GM23338 (cell line): Measurements from ENCODE around the gene LSM3. TPM values are rescaled to one million over a fixed set of nuclear protein-coding genes. Genes with fewer than 3 reads are reported as not detected.

Experiments
- ATAC-seq: fragments of 200-7000 bp; cut with Tn5 transposase; 3 replicates; pipeline ENCODE4 v1.9.1; 2020
- DNase-seq: peaks from one replicate; pipeline ENCODE4 v3.0.0-alpha.2; 2015; ENCODE audit warnings: low spot score
- H2AFZ ChIP-seq: fragments of 200-600 bp; sonication (generic); 2 replicates; pipeline ENCODE4 v1.8.0; 2016; ENCODE audit warnings: antibody characterized with exemption, mild to moderate bottlenecking, moderate library complexity
- H3F3A ChIP-seq: fragments of 200-600 bp; sonication (generic); replicated peaks from 2 replicates; pipeline ENCODE4 v1.8.0; 2017; ENCODE audit warnings: antibody characterized with exemption, mixed run types, low read depth
- H3K27ac ChIP-seq: fragments of 200-600 bp; sonication (generic); 2 replicates; pipeline ENCODE4 v1.6.1; 2016; ENCODE audit warnings: low read depth
- H3K27me3 ChIP-seq: fragments of 200-600 bp; sonication (generic); 2 replicates; pipeline ENCODE4 v1.8.0; 2016; ENCODE audit warnings: mild to moderate bottlenecking, mixed run types, moderate library complexity; ENCODE audit not compliant: insufficient read depth
- H3K36me3 ChIP-seq: fragments of 200-600 bp; sonication (generic); 2 replicates; pipeline ENCODE4 v1.8.0; 2016; ENCODE audit warnings: mild to moderate bottlenecking; ENCODE audit not compliant: insufficient read depth
- H3K4me1 ChIP-seq: fragments of 200-600 bp; sonication (generic); 2 replicates; pipeline ENCODE4 v1.8.0; 2016; ENCODE audit warnings: mild to moderate bottlenecking, moderate library complexity; ENCODE audit not compliant: insufficient read depth
- H3K4me2 ChIP-seq: fragments of 200-600 bp; sonication (generic); 2 replicates; pipeline ENCODE4 v1.7.1; 2017; ENCODE audit warnings: mixed run types
- H3K4me3 ChIP-seq: fragments of 200-600 bp; sonication (generic); 2 replicates; pipeline ENCODE4 v1.6.1; 2016; ENCODE audit warnings: mixed run types
- H3K79me2 ChIP-seq: fragments of 200-600 bp; sonication (generic); replicated peaks from 2 replicates; pipeline ENCODE4 v1.8.0; 2017; ENCODE audit warnings: mild to moderate bottlenecking; ENCODE audit not compliant: insufficient read depth
- H3K9me2 ChIP-seq: fragments of 200-600 bp; sonication (generic); 2 replicates; pipeline ENCODE4 v1.8.0; 2017; ENCODE audit not compliant: insufficient read depth
- H4K20me1 ChIP-seq: fragments of 200-600 bp; sonication (generic); replicated peaks from 2 replicates; pipeline ENCODE4 v1.8.0; 2017; ENCODE audit warnings: mild to moderate bottlenecking; ENCODE audit not compliant: insufficient read depth
- H3K27ac Mint-ChIP-seq: 2 replicates; pipeline ENCODE4 v1.8.0; 2020; ENCODE audit warnings: inconsistent platforms, mild to moderate bottlenecking, moderate library complexity, mixed read lengths
- H3K27me3 Mint-ChIP-seq: 3 replicates; pipeline ENCODE4 v1.8.0; 2022; ENCODE audit warnings: low read depth, mild to moderate bottlenecking, moderate library complexity, mixed read lengths, inconsistent platforms; ENCODE audit not compliant: insufficient read depth, poor library complexity
- H3K36me3 Mint-ChIP-seq: 3 replicates; pipeline ENCODE4 v1.8.0; 2021; ENCODE audit warnings: low read depth, mild to moderate bottlenecking, inconsistent platforms, moderate library complexity, mixed read lengths
- H3K4me1 Mint-ChIP-seq: 3 replicates; pipeline ENCODE4 v1.8.0; 2020; ENCODE audit warnings: mild to moderate bottlenecking, inconsistent platforms, mixed read lengths
- H3K4me3 Mint-ChIP-seq: 3 replicates; pipeline ENCODE4 v1.8.0; 2021; ENCODE audit warnings: moderate library complexity, mild to moderate bottlenecking, inconsistent platforms, mixed read lengths
- H3K9me3 Mint-ChIP-seq: 3 replicates; pipeline ENCODE4 v1.8.0; 2020; ENCODE audit warnings: moderate library complexity, mild to moderate bottlenecking, inconsistent platforms, mixed read lengths
- CTCF ChIP-seq, 2 experiments: fragments of 200-600 bp in 1 of 2; sonication (generic) in 1 of 2; conservative IDR thresholded peaks; 2 replicates each; pipeline versions ENCODE4 v1.5.1 to v1.6.1; 2016 to 2017; ENCODE audit warnings: antibody characterized with exemption in 2 of 2, low read depth in 2 of 2, mild to moderate bottlenecking in 2 of 2, moderate library complexity in 1 of 2
- NANOG ChIP-seq: IDR thresholded peaks from 2 replicates; pipeline ENCODE4 v1.6.1; 2016; ENCODE audit warnings: antibody characterized with exemption, borderline replicate concordance
- POLR2AphosphoS5 ChIP-seq: IDR thresholded peaks from 2 replicates; pipeline ENCODE4 v1.6.1; 2016; ENCODE audit warnings: antibody characterized with exemption, low read depth
- ZNF114 ChIP-seq: fragments of 250-450 bp; sonication (Bioruptor Pico); IDR thresholded peaks from 2 replicates; pipeline ENCODE4 v1.5.0; 2020; ENCODE audit warnings: mild to moderate bottlenecking, moderate library complexity
- ZNF331 ChIP-seq: fragments of 250-450 bp; sonication (Bioruptor Pico); IDR thresholded peaks from 2 replicates; pipeline ENCODE4 v1.5.0; 2020; ENCODE audit warnings: low read depth, mild to moderate bottlenecking, moderate library complexity
- ZNF462 ChIP-seq: fragments of 250-450 bp; sonication (Bioruptor Pico); IDR thresholded peaks from 2 replicates; pipeline ENCODE4 v1.5.0; 2020; ENCODE audit warnings: mild to moderate bottlenecking, moderate library complexity
- polyA plus RNA-seq: library from polyadenylated mRNA; unstranded; fragments of >200 nt; fragmentation: Nextera tagmentation; extraction: Ambion mirVana; gene quantifications from 2 replicates; pipeline ENCODE4 v1.2.1, GENCODE V29; 2016
- total RNA-seq: library from RNA; depleted of rRNA; stranded (reverse); fragments of >200 nt; shearing (Covaris generic); gene quantifications from 2 replicates; pipeline ENCODE4 v1.2.3, GENCODE V29; 2014

The LSM3 gene
- total and polyA plus RNA-seq, 2 experiments from 2014 or later, result 20.1 to 71.5 TPM

- no peak for TF ChIP-seq ZNF462 (CRISPR knock-in tag)
Observed at GRCh38 chr3:14245822-14246221, 67.2 kb downstream of the LSM3 start (continued).

GRCh38 chr3:14246414-14246813 lies 67.8 kb downstream of the LSM3 start:
- ATAC-seq, result no peak
- H3K27me3 ChIP-seq, result no peaks in the 10 kb centered on the region
- H3K27me3 Mint-ChIP-seq, result peaks cover 6% of the 10 kb centered on the region

More at GRCh38 chr3:14246414-14246813, 67.8 kb downstream of the LSM3 start:
- Mint-ChIP-seq H3K27ac (no peak overlapping the region), H3K4me3 (no peak overlapping the region), H3K4me1 (no peaks in the 10 kb centered on the region), H3K36me3 (no peaks in the 10 kb centered on the region; the same call in 2 of the 3 replicates), H3K9me3 (no peaks in the 10 kb centered on the region)
- Histone ChIP-seq H2AFZ (no peak overlapping the region), H3K4me3 (no peak overlapping the region), H3K36me3 (no peaks in the 10 kb centered on the region), H3K79me2 (no peaks in the 10 kb centered on the region), H3F3A (no peaks in the 10 kb centered on the region), H3K4me2 (no peak overlapping the region), H4K20me1 (no peaks in the 10 kb centered on the region), H3K9me2 (0 out of 2 replicates have a peak, but pooled peaks cover 2% of the 10 kb centered on the region), H3K4me1 (no peaks in the 10 kb centered on the region), H3K27ac (no peak overlapping the region)
- no peak for TF ChIP-seq CTCF (conservative IDR thresholded peaks at IDR 0.05; ENCODE audit: low read depth in 2 of 2)
- TF ChIP-seq ZNF331, result no peak
- no peak for TF ChIP-seq NANOG
- TF ChIP-seq ZNF114 (CRISPR knock-in tag), result no peak
- TF ChIP-seq POLR2AphosphoS5, result no peak
- no peak for DNase-seq
